ENCODE data around the gene CCDC60.
"Not testable (repeated sequence)": the region's sequence is repeated elsewhere in the genome, so short reads cannot be mapped to it uniquely, and the experiment has no call there.

Gene CCDC60

GRCh38 chr12:119340578-119340977, 6.0 kb downstream of the CCDC60 start:
- no peak for DNase-seq

- DNase-seq, result no peak
Observed at GRCh38 chr12:119341020-119341419, 6.5 kb downstream of the CCDC60 start.

GRCh38 chr12:119341988-119342387, 7.5 kb downstream of the CCDC60 start:
- DNase-seq, result no peak

GRCh38 chr12:119343130-119343529, 8.6 kb downstream of the CCDC60 start:
- no peak for DNase-seq

GRCh38 chr12:119354172-119354571, 19.6 kb downstream of the CCDC60 start:
- DNase-seq, result peak in 1 of 3 experiments; percentile 89

- DNase-seq, result not testable (repeated sequence)
Observed at GRCh38 chr12:119360366-119360765, 25.8 kb downstream of the CCDC60 start.

GRCh38 chr12:119363037-119363436, 28.5 kb downstream of the CCDC60 start:
- DNase-seq, result peak in 1 of 3 experiments; percentile 89

- DNase-seq, result peak in 1 of 3 experiments; percentile 63
Observed at GRCh38 chr12:119363490-119363889, 29.0 kb downstream of the CCDC60 start.

- DNase-seq, result no peak
Observed at GRCh38 chr12:119365451-119365850, 30.9 kb downstream of the CCDC60 start.

- no peak for DNase-seq
Observed at GRCh38 chr12:119366007-119366406, 31.5 kb downstream of the CCDC60 start.

GRCh38 chr12:119369161-119369560, 34.6 kb downstream of the CCDC60 start:
- no peak for DNase-seq

- DNase-seq, result peak in 1 of 3 experiments; percentile 100
Observed at GRCh38 chr12:119369907-119370546, 35.5 kb downstream of the CCDC60 start.

- peak in 1 of 3 experiments; percentile 56 for DNase-seq
Observed at GRCh38 chr12:119372540-119372939, 38.0 kb downstream of the CCDC60 start.

- DNase-seq, result no peak
Observed at GRCh38 chr12:119373001-119373400, 38.5 kb downstream of the CCDC60 start.

GRCh38 chr12:119373666-119374065, 39.1 kb downstream of the CCDC60 start:
- no peak for DNase-seq

GRCh38 chr12:119374635-119375034, 40.1 kb downstream of the CCDC60 start:
- DNase-seq, result no peak

- DNase-seq, result no peak
Observed at GRCh38 chr12:119375075-119375882, 40.8 kb downstream of the CCDC60 start.

GRCh38 chr12:119375883-119376190, 41.3 kb downstream of the CCDC60 start:
- no peak for DNase-seq

GRCh38 chr12:119378903-119379302, 44.4 kb downstream of the CCDC60 start:
- DNase-seq, result peak in 1 of 3 experiments; percentile 35

GRCh38 chr12:119381471-119382235, 47.1 kb downstream of the CCDC60 start:
- DNase-seq, result no peak

- DNase-seq, result no peak
Observed at GRCh38 chr12:119383206-119383605, 48.7 kb downstream of the CCDC60 start.

GRCh38 chr12:119384340-119384739, 49.8 kb downstream of the CCDC60 start:
- no peak for DNase-seq

- peak in 1 of 3 experiments; percentile 66 for DNase-seq
Observed at GRCh38 chr12:119385659-119386058, 51.1 kb downstream of the CCDC60 start.

GRCh38 chr12:119389687-119390086, 55.2 kb downstream of the CCDC60 start:
- DNase-seq, result no peak
